ENCODE results near the gene LRRC15.

The LRRC15 gene

GRCh38 chr3:194350726-194351071 lies 18.8 kb downstream of the LRRC15 start:
- TF ChIP-seq CTCF (IDR thresholded peaks at IDR 0.05; ENCODE audit: low read depth, low read length, poor library complexity, severe bottlenecking) (no peak), EZH2phosphoT487 (IDR thresholded peaks at IDR 0.05; ENCODE audit: borderline replicate concordance, low read length) (no peak)
- H3K4me1 ChIP-seq (ENCODE audit: control insufficient read depth, low read length), result no peaks in the 10 kb centered on the region
- no peaks in the 10 kb centered on the region for H3K9me3 ChIP-seq (ENCODE audit: control insufficient read depth, insufficient read depth, low read length)
- no peaks in the 10 kb centered on the region for H3K9me2 ChIP-seq (replicated peaks; ENCODE audit: control insufficient read depth, low read length)
- H3K4me3 ChIP-seq (ENCODE audit: low read length), result no peak overlapping the region
- no peak overlapping the region for H3K4me2 ChIP-seq (ENCODE audit: low read length)
- no peaks in the 10 kb centered on the region for H3K79me2 ChIP-seq (ENCODE audit: control insufficient read depth, low read length)
- H3K27ac ChIP-seq (ENCODE audit: low read depth, low read length), result no peak overlapping the region
- H3K27me3 ChIP-seq (ENCODE audit: control insufficient read depth, low read length), result 0 out of 2 replicates have a peak, but pooled peaks cover 2% of the 10 kb centered on the region
- H3F3A ChIP-seq (ENCODE audit: control insufficient read depth, insufficient read depth), result no peaks in the 10 kb centered on the region
- no peaks in the 10 kb centered on the region for H3K36me3 ChIP-seq (ENCODE audit: control insufficient read depth, low read length)
- H4K20me1 ChIP-seq (ENCODE audit: control insufficient read depth, insufficient read depth, low read depth, low read length), result no peaks in the 10 kb centered on the region

DNA sequence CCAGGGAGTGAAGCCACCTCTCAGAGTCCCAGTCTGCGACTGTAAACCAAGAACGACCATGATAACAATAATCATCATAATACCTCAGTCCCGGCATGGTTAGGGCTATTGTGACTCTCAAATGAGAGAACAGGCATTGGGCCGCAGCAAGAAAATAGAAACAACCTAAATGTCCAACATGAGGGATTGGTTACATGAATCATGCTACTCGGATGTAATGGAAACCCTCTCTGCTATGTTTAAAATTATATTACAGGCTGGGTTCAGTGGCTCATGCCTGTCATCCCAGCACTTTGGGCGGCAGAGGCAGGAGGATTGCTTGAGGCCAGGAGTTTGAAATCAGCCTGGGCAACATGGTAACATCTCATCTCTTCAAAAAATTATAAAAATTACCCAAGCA lies 21.2 kb downstream of the LRRC15 start:
- Histone ChIP-seq H3K4me2 (ENCODE audit: low read length) (no peak overlapping the region), H3K79me2 (ENCODE audit: control insufficient read depth, low read length) (no peaks in the 10 kb centered on the region), H3K4me1 (ENCODE audit: control insufficient read depth, low read length) (no peaks in the 10 kb centered on the region), H3K4me3 (ENCODE audit: low read length) (no peak overlapping the region), H3F3A (ENCODE audit: control insufficient read depth, insufficient read depth) (no peaks in the 10 kb centered on the region), H3K36me3 (ENCODE audit: control insufficient read depth, low read length) (no peaks in the 10 kb centered on the region), H3K27ac (ENCODE audit: low read depth, low read length) (no peak overlapping the region), H4K20me1 (ENCODE audit: control insufficient read depth, insufficient read depth, low read depth, low read length) (no peaks in the 10 kb centered on the region), H3K9me2 (replicated peaks; ENCODE audit: control insufficient read depth, low read length) (no peaks in the 10 kb centered on the region), H3K9me3 (ENCODE audit: control insufficient read depth, insufficient read depth, low read length) (no peaks in the 10 kb centered on the region), H3K27me3 (ENCODE audit: control insufficient read depth, low read length) (no peaks in the 10 kb centered on the region)
- TF ChIP-seq CTCF (IDR thresholded peaks at IDR 0.05; ENCODE audit: low read depth, low read length, poor library complexity, severe bottlenecking) (no peak), EZH2phosphoT487 (IDR thresholded peaks at IDR 0.05; ENCODE audit: borderline replicate concordance, low read length) (no peak)

DNA sequence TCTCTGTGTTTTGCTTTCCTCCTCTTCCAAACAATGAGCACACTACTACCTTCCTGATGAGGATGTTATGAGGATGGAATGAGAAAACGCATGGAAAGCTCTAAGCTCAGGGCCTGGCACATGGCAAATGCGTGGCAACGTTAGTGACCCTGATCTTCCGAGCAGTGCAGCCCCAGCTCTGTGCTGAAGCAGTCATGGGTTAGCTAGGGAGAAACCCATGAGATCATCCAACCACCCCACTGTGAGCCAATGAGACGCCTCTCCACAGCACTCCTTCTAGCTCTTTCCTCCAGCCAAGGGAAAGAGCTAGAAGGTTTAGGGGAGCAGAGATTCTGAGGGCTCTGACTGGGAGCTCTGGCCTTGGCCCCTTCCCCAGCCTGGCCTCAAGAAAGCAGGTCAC lies 22.9 kb downstream of the LRRC15 start:
- H3K27me3 ChIP-seq (ENCODE audit: control insufficient read depth, low read length), result no peaks in the 10 kb centered on the region
- H3K9me3 ChIP-seq (ENCODE audit: control insufficient read depth, insufficient read depth, low read length), result no peaks in the 10 kb centered on the region
- H3K27ac ChIP-seq (ENCODE audit: low read depth, low read length), result no peak overlapping the region
- TF ChIP-seq CTCF (IDR thresholded peaks at IDR 0.05; ENCODE audit: low read depth, low read length, poor library complexity, severe bottlenecking) (no peak), EZH2phosphoT487 (IDR thresholded peaks at IDR 0.05; ENCODE audit: borderline replicate concordance, low read length) (no peak)
- no peaks in the 10 kb centered on the region for H3K36me3 ChIP-seq (ENCODE audit: control insufficient read depth, low read length)
- no peaks in the 10 kb centered on the region for H3K79me2 ChIP-seq (ENCODE audit: control insufficient read depth, low read length)
- H3F3A ChIP-seq (ENCODE audit: control insufficient read depth, insufficient read depth), result no peaks in the 10 kb centered on the region
- no peak overlapping the region for H3K4me3 ChIP-seq (ENCODE audit: low read length)
- H4K20me1 ChIP-seq (ENCODE audit: control insufficient read depth, insufficient read depth, low read depth, low read length), result no peaks in the 10 kb centered on the region
- no peaks in the 10 kb centered on the region for H3K9me2 ChIP-seq (replicated peaks; ENCODE audit: control insufficient read depth, low read length)
- no peak overlapping the region for H3K4me2 ChIP-seq (ENCODE audit: low read length)
- H3K4me1 ChIP-seq (ENCODE audit: control insufficient read depth, low read length), result no peaks in the 10 kb centered on the region

DNA sequence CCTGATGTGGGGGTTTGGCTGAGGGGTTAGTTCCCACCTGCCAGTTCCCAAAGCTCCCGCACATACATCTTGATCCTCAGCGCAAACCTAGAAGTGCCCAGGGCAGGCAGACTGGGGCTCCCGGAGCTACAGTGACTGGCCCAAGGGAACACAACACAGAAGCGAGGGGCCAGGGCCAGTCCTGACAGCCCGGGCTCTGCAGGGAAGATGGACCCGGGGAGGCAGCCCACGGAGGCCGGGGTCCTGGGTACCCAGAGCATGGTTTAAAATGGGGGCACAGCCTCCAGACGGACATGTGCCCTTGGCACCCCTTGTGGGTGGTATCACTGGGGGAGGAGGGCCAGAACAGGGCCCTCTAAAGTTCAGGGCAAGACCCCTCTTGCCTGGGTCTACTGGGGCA lies 23.5 kb downstream of the LRRC15 start:
- no peak overlapping the region for H3K27ac ChIP-seq (ENCODE audit: low read depth, low read length)
- H3K27me3 ChIP-seq (ENCODE audit: control insufficient read depth, low read length), result no peaks in the 10 kb centered on the region
- no peak overlapping the region for H3K4me3 ChIP-seq (ENCODE audit: low read length)
- H3K9me2 ChIP-seq (replicated peaks; ENCODE audit: control insufficient read depth, low read length), result no peaks in the 10 kb centered on the region
- H3K4me2 ChIP-seq (ENCODE audit: low read length), result no peak overlapping the region
- H3K4me1 ChIP-seq (ENCODE audit: control insufficient read depth, low read length), result no peaks in the 10 kb centered on the region
- no peaks in the 10 kb centered on the region for H4K20me1 ChIP-seq (ENCODE audit: control insufficient read depth, insufficient read depth, low read depth, low read length)
- no peaks in the 10 kb centered on the region for H3K79me2 ChIP-seq (ENCODE audit: control insufficient read depth, low read length)
- no peak for TF ChIP-seq EZH2phosphoT487 (IDR thresholded peaks at IDR 0.05; ENCODE audit: borderline replicate concordance, low read length)
- H3K36me3 ChIP-seq (ENCODE audit: control insufficient read depth, low read length), result no peaks in the 10 kb centered on the region
- H3K9me3 ChIP-seq (ENCODE audit: control insufficient read depth, insufficient read depth, low read length), result no peaks in the 10 kb centered on the region
- H3F3A ChIP-seq (ENCODE audit: control insufficient read depth, insufficient read depth), result no peaks in the 10 kb centered on the region

Measured in DOHH2 (cell line).